GM18498 (cell line): ENCODE data around the gene TMEM37.

Source experiments
- ATAC-seq: cut with Tn5 transposase; IDR thresholded peaks from one replicate; pipeline ENCODE4 v1.9.1; 2021; ENCODE audit warnings: mild to moderate bottlenecking, moderate library complexity; ENCODE audit not compliant: unreplicated experiment

TMEM37 gene

DNA sequence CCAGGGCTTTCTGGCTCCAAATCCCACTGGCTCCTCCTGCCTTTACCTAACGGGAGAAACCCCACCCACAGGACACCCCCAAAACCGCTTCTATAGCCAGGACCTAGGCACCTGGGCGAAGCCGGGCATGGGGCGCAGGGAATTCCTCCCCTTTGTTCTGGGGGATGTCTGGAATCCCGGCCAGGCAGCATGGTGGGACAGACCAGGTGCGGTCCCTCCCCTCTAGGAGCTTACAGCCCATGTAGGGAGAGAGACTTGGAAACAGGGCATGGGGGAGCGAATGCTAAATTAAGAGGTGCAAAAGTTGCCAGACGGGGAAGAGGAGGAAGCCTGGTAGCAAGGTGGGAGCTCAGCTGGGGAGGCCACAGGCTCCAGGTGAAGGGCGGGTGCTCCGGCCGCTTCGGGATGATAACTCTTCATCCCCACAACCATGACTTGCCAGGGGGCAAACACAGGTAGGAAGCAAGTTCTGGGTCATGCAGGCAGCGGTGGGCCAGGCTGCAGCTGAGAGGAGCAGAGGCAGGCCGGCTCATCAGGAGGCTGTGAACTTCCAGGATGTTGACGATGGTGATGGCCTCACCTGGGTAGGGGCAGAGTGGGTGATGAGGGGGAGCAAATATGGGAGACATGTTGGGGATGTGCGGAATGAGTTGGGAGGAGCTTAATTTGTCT lies 1.3 kb downstream of the TMEM37 start:
- no peak for ATAC-seq

DNA sequence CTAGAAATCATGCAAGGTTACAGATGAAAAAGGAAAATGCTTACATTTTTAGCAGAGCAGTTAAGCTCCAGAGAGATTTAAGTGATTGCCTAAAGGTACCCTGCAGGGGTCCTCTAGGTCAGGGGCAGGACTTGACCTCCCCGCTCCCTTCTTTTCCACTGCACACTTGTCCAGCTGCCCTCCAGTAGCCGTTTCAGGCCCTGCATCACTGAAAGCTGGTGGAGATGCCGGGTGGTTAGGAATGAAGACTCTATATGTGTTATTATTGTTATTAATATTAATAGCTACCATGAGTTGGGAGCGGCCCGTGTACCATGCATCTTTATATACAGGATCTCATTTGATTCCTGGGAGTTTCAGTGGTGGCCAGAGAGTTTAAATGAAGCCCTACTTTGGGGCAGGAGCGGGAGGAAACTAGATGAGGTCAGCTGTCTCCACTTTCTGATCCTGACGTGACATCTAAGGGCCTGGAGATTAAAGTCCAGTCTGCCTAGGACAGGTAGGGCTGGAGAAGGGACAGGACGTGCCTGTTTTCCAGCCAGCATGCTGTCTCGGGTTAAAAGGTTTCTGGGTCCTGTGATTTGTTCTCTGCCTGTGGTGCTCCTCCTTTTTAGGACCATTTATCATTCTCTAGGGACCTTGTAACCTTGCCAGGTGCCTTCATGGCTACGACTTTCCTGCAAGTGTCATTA lies 2.1 kb downstream of the TMEM37 start:
- no peak for ATAC-seq

DNA sequence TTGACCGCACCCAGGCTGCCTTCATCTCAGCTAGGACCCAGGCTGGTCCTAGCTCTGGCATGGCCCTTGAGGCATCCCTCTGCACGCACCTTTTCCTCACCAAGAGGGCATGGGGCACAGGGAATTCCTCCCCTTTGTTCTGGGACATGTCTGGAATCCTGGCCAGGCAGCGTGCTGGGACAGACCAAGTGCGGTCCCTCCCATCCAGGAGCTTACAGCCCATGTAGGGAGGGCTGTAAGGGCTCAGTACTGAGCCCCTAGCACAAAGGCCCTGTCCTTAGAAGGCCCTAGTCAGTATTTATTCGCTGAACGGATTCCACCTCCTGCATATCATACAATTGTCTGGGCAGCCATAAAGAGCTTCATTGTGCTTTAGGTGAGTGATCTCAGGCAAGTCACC lies 3.0 kb downstream of the TMEM37 start:
- ATAC-seq = no peak

DNA sequence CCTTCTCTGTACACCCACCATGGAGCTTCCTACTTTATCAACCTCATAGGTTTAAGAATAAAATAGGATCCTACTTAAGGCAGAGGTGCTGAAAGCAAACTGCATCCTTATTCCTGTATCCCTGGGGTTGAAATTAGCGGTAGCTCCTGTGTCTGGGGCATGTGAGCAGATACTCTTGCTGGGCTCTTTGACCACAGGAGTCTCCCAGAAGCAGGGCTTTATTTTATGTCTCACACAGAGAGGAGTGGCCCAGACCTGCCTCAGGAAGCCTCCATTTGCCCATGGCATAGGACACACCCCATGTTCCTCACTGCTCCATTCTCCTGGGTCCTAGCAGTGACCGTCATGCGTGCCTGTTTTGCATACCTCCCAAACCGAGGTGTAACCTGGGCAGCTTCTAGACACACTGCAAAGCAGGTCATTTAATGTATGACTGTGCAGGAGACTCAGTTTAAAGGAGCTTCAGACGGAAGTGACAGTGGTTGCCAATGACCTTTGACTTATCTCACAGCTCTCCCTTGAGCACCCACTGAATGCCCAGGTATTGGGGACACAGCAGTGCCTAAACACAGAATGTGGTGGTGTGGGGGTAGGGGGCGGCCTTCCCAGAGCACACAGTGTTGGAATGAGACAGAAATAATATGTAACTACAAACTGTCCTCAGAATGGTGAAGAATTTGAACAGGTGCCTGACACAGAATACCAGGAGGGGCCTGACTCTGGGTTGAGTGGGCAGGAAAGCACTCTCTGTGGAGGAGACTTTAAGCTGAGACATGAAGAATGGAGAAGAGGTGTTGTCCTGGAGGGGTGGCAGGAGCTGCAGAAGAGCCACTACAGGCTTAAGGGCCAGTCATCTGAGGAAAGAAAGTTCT lies 3.7 kb downstream of the TMEM37 start:
- no peak for ATAC-seq

DNA sequence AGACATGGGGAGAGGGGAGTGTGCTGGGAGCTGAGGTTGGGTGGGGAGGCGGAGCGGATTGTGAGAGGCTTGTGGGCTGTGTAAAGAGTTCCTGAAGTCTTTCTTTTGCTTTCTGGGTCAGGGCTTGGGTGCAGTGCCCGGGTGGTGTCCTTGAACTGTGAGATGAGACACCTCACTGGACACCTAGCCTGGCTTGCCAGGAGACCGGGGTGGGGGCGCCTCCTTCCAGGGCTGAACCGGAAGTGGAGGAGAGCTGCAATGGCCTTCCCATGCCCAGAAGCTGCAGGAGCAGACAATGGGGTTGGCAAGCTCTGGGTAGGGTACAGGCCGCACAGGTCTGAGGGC lies 4.3 kb downstream of the TMEM37 start:
- ATAC-seq = no peak

DNA sequence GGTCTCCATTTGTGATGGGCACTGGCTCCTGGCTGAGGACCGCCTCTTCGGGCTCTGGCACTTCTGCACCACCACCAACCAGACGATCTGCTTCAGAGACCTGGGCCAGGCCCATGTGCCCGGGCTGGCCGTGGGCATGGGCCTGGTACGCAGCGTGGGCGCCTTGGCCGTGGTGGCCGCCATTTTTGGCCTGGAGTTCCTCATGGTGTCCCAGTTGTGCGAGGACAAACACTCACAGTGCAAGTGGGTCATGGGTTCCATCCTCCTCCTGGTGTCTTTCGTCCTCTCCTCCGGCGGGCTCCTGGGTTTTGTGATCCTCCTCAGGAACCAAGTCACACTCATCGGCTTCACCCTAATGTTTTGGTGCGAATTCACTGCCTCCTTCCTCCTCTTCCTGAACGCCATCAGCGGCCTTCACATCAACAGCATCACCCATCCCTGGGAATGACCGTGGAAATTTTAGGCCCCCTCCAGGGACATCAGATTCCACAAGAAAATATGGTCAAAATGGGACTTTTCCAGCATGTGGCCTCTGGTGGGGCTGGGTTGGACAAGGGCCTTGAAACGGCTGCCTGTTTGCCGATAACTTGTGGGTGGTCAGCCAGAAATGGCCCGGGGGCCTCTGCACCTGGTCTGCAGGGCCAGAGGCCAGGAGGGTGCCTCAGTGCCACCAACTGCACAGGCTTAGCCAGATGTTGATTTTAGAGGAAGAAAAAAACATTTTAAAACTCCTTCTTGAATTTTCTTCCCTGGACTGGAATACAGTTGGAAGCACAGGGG lies 5.5 kb downstream of the TMEM37 start:
- ATAC-seq = no peak

DNA sequence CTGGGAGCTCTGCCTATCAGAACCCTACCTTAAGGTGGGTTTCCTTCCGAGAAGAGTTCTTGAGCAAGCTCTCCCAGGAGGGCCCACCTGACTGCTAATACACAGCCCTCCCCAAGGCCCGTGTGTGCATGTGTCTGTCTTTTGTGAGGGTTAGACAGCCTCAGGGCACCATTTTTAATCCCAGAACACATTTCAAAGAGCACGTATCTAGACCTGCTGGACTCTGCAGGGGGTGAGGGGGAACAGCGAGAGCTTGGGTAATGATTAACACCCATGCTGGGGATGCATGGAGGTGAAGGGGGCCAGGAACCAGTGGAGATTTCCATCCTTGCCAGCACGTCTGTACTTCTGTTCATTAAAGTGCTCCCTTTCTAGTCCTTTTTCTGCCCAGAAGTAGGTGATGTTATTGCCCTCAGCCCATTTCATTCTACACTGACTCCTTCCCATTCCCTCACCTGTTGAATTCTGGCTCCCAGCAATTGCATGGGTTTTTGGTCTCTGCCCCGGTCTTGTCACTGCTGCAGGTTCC lies 6.5 kb downstream of the TMEM37 start:
- ATAC-seq = no peak

DNA sequence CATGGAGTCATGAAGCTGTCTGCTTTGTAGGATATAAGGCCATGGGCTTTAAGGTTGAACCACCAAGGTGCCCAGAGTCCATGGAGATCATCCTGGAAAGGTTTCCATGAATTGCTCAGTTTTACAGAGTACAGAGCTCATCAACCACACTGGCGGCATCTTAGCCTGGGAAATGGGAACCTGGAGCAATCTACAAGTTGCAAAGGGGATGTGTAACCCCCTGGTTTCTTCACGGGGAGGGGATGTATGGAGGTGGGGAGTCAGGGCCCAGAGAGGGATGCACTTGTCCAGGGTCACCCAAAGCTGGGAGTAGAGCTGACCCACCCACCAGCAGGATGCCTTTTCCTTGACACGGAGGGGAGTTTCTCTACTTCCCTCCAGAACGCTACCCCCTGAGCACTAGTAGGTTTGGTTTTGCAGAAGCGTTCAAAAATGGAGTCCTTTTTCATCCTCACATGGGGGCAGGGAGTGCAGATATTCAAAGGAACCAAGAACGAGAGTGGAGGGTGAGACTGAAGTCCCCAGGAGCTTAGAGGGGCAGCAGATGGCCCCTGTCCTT lies 7.2 kb downstream of the TMEM37 start:
- ATAC-seq = no peak

DNA sequence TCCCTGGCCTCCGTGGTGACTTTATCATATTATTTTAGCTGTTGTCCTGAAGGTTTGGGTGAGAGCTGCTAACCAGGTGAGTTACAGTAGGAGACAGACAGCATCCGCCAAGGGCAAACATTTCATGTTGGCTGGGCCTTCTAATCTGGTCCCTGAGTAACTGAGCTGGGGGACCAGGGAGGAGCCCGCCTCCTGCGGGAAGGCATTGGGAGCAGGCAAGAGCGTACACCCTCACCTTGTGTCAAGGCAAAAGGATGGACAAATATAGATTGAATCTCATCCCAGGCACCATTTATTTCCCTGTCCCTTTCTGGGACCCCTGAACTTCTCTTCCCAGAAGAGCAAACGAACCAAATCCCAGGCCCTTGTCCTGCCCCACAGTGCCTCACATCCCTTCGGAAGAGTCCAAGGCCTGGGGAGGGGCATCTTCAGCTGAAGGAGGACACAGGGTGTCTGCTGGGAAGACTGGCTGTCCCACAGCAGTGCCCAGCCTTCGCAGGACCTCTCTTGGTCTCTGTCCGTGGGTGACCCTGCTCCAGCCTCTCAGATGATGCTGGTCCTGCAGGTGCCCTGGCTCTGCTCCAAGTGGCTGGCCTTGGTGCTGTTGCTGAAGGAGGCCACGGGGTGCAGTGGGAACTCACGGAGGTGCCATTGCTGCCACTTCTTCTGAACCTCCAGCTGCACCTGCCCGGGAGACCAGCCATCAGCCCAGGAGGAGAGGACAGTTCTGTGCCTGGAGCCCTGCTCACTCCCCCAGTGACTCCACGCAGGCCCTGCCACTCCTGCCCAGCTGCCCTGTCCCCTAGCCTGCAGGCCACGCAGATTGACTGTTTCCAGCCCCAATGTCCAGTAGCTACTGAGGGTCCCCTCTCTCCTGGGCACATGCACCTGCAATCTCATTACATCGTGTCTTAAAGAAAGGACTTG lies 8.2 kb downstream of the TMEM37 start:
- no peak for ATAC-seq

DNA sequence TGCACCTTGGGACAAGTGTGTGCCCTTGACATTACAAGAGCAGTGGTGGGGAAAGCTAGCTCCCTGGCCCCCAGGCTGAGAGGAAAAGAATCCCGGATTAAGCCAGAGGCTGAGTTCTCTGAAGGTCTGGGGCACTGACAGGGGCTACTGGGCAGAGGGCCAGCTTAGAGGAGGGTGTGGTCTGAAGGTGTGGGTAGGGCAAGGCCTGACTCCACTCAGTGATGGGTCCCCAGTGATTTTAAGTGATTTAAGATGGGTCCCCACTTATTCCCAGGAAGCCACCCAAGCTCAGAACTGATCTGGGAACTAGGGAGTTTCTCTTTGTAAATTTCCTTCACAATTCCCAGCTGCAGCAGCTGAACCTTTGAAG lies 8.8 kb downstream of the TMEM37 start:
- ATAC-seq = no peak

DNA sequence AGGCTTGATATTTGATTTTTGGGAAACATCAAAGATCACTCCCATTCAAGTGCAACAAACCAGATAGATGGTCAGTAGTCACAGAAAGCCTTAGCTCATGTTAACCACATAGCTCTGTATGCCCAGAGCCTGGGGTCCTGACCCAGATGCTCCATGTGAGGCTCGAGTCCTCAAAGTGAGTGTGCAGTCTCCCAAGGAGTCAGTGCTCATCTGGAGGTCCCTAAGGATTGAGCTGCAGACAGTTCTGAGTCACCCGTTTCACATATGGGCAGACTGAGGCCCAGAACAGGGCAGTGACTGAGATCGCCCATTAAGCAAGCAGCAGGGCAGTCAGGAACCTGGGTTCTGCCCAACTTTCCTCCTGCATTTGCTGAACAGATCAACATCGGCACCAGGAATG lies 9.2 kb downstream of the TMEM37 start:
- no peak for ATAC-seq

DNA sequence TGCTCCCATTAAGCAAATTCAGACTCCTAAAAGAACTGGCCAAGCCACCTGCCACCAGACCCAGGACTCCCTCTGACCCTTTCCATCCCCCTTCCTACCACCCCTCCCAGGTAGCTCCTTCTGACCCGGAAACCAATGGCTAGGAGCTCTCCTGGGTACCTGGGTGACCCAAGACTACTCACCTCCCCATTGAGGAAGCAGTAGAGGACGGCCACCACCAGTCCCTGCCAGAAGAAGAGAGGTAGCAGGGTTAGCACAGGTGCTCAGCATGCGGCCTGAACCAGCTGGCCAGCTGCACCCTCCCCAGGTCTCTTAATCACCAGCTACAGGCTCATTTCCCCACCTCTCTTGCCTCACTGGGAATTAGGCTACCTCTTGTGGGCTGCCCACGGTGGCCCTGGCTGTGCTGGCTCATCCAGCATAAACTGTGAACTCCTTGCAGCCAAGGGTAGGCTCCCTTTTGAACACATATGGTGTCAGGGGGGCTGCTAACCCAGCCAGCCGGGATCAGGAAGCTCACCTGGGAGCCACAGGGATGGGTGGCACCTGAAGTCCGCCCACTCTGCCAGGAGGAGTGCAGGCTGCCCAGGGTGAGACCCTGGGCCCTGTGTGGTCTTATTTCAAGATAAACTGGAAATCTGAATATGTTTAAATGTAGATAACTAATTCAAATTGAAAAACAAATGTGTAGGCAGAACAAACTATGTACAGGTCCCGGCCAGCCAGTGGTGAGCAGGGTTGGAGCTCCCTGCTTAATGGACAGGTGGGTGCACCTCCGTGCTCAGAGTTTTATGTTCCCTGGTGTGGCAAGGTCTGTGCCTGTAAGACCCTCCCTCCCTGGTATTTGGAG lies 9.9 kb downstream of the TMEM37 start:
- no peak for ATAC-seq

DNA sequence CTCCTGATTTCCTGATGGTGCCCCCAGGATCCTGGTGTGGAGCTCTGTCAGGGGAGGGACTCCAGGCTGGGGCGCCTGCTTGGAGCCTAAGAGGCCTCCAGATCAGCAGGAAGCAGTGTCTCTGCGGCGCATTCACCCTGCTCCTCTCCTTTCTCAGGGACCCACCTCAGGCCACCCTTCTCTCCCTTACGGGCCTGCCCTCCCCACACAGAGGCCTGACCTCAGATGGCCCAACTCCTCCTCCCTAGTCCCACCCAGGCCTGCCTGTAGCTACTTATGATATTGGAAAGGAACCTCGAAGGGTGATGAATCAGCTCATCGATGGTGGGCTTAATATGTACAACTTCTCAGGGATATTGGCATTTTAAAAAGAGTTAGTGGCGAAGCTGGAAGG lies 10.6 kb downstream of the TMEM37 start:
- ATAC-seq = no peak

DNA sequence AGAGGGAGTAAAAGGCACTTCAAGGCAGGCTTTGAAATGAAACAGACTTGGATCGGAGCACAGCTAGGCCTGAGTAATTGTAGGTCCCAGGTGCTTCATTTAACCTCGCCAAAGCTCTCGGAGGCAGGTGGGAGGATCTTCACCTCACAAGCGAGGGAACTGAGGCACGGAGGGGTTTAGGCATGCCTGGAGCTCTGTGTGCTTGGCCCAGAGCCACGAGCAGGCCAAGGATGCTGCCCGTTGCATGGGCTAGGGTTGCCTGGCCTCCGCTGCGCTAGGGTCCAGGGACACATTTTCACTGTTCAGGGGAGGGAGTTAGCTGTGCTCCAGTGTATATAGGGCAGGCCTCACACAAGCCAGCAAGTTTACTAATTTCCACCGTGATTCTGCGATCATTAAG lies 11.2 kb downstream of the TMEM37 start:
- ATAC-seq = no peak

DNA sequence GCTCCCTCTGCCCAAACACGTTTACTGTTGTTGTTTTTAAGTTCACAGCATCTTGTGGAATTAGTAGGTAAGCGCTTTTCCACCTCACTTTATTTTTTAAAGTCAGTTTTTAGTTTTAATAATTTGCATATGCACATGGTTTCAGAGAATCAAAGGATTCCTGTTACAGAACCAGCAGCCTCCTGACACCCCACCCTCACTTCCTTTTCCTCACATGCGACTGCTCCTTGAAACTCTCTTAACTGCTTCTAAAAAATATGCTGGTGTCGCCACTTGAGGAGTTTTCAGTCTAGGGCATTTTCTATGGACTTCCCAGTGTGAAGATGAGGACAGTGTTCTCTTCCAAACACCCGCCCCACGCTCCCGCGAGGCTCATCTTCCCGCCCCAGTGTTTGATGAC lies 14.4 kb downstream of the TMEM37 start:
- ATAC-seq = no peak

DNA sequence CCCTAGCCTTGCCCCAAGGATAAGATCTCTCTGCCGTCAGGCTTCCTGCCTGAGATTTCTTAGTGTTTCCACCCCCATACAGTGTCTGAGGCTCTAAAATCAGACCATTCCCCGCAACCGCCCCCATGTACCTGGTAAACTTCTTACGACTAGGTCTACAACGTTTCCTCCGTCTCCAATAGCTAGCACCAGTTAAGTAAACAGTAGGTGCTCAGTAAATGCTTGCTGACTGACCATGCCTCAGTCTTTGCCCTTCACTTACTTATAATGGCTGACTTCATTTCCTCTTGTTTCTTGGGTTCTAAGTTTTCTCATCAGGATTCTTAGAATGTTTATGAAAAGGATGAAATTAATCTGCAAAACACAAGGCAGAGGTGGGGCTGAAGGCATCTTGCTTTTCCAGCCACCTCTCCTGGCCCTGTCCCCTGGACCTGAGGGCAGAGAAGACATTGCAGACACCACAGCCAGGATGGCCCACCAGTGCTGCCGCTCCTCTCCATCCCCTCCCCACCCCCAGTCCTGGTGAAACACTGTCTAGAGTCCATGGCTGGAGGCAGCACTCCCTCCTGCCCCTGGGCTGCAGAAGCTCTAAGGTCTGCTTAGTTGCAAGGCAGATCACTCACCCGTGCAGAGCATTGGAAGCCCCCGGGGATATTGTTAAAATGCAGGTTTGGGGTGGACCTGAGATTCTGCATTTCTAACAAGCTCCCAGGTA lies 16.9 kb downstream of the TMEM37 start:
- no peak for ATAC-seq

DNA sequence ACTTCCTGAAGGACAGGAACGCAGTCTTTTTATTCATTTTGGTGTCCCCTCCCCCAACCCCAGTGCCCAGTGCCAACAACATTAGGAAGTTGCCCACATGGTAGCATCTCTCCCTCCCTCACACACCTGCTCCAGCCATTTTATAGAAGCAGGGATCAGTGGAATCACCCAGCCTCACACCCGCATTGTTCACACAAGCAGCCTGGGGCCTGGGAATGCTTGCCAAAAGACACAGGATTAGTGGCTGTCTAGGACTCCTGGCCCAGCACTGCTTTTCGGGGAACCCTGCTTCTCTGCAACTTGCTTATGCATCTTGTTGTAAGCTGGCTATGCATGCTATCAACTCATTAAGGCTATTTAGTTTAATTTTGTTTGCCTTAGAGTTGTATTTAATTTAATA lies 17.9 kb downstream of the TMEM37 start:
- ATAC-seq = no peak
